GM21515 (cell line): ENCODE measurements around the gene MBD3.

Source experiments
- ATAC-seq: cut with Tn5 transposase; IDR thresholded peaks from one replicate; pipeline ENCODE4 v1.9.1; 2021; ENCODE audit not compliant: unreplicated experiment

MBD3 gene

GRCh38 chr19:1574354-1575136 is 18.1 kb downstream of the MBD3 start:
- ATAC-seq: no peak

DNA sequence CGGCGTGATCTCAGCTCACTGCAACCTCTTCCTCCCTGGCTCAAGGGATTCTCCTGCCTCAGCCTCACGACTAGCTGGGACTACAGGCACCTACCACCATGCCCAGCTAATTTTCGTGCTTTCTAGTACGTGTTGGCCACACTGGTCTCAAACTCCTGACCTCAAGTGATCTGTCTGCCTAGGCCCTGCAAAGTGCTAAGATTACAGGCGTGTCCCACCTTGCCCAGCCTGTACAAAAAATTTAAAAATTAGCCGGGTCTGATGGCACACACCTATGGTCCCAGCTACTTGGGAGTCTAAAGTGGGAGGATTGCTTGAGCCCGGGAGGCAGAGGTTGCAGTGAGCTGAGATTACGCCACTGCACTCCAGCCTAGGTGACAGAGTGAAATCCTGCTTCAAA is 19.9 kb downstream of the MBD3 start:
- no peak for ATAC-seq

DNA sequence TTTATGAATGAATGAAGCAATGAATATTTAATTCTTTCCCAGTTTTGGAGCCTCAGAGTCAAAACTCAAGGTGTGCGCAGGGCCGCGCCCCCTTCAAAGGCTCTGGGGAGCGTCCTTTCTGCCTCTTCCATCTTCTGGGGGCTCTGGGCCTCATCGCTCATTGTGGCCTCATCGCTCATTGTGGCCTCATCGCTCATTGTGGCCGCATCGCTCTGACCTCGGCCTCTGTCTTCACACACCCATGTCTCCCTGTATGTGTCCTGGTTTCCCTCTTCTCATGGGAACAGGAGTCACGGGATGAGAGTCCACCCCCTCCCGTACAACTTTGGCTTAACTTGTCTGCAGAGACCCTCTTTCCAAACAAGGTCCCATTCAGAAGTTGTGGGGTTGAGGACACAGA is 21.3 kb downstream of the MBD3 start:
- no peak for ATAC-seq

GRCh38 chr19:1570836-1571235 is 21.8 kb downstream of the MBD3 start:
- ATAC-seq: no peak

DNA sequence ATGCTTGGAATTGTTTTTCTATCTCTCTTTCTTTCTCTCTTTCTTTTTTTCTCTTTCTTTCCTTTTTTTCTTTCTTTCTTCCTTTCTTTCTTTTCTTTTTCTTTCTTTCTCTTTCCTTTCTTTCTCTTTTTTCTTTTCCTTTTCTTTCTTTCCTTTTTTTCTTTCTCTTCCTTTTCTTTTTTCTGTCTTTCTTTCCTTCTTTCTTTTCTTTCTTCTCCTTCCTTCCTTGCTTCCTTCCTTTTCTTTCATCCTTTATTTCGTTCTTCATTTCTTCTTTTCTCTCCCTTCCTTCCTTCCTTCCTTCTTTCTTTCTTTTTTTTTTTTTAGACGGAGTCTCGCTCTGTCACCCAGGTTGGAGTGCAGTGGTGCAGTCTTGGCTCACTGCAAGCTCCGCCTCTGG is 22.7 kb downstream of the MBD3 start:
- ATAC-seq: no peak

DNA sequence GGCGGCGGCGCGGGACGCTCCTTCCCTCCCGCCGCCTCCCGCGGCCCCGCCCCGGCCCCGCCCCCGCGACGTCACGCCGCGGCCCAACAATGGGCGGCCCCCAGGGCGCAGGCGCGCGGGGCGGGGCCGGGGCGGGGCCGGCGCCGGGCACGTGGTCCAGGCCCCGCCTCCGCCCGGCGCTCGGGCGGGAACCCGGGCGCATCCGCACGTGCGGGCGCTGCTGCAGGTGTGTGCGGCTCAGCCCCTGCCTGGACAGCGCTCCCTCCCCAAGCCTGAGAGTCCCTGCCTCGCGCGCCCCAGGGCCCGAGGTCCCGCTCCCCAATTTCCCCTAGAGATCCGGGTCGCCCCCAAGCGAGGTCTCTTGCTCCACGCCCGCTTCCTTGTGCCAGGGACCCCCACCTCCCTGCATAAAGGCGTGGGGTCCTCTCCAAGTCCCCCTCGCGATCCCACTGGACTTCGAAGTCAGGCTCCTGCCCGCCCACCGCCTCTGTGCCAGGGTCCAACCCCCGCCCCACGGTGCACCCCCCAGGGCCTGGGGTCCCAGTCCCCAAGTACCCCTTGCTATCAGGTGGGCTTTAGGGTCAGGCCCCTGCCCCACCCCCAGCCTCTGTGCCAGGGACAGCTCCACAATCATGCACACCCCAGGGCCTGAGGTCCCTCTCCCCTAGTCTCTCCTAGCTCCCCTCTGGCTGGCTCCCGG is 24.2 kb downstream of the MBD3 start, which contains the start of gene MEX3D:
Gene MEX3D (minus strand): TSS at position 6 of the 700 bp plus-strand sequence. CDS start 267 bp downstream, outside the sequence.
- ATAC-seq: no peak

DNA sequence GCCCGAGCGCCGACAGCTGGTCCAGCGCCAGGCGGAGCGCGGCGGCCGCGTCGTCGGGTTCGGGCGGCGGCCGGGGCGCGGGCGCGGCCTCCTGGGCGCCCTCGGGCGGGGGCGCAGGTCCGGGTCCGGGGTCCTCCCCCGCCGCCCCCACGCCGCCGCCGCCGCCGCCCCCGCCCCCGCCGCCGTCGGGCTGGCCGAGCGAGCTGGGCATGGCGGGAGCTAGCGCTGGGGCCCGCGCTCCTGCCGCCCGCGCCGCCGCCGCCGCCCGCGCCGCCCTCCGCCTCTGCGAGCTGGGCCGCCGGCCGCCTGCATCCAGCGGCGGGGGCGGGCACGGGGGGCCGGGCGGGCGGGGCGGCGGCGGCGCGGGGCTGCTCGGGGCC is 24.8 kb downstream of the MBD3 start:
- ATAC-seq: no peak

DNA sequence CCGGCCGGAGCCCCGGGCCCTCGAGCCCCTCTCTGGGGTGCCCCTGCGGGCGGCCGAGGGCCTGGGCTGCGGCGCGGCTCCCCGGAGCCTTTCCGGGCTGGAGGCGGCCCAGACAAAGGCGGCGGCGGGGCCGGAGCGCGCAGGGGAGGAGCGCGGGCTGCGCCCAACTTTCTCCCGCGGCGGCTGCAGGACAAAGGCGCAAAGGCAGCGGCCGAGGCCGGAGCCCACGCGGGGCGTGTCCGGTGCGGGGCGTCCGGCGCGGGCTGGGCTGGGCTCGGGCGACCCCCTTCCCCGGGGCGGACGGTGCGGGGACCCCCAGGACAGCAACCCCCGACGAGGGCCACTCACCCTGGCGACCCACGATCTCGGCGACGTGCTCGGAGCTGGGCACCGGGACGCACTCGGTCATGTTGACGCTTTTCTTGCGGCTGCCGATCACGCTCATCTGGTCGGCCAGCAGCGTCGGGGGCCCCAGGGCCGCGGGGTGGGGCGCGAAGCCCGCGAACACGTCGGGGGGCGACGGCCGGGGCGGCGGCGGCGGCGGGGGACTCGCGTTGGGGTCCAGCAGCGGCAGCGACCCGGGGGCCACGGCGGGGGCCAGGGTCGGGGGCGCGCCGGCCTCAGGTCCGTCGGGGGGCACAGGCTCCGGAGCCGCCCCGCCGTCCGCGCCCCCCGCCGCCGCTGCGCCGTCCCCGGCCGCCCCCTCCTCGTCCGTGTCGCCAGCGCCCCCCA is 25.4 kb downstream of the MBD3 start:
- ATAC-seq: no peak

DNA sequence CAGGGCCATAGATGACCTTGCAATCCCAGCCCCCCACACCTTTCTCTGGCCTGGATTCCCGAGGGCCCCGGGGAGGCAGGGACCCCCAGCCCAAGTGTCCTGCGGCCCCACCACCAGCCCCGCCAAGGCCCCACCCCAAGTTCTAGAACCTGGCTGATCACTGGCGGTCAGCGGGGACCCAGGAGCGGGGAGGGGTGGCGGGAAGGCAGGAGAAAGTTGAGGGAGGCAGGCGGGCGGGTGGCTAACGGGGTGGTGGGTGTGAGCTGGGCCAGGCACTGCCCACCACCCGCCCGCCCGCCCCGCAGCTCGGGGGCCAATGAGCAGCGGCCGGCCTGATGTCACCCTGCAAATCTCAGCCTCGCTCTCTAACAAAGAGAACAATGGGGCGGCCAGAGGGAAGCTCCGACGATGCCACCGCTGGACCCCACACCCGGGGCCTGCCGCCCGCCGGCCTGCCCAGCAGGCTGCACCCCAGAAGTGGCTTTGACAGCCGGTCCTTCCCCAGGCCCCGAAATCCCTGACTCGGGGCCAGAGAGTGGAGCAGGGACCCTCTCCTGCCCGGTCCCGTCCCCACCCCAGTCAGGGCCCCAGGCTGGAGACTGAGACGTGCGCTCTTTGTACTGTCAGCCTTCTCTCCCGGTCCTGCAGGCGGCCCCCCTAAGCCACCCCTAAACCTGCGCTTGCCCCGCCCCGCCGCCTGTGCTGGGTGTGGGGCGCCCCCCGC is 26.1 kb downstream of the MBD3 start:
- ATAC-seq: no peak

DNA sequence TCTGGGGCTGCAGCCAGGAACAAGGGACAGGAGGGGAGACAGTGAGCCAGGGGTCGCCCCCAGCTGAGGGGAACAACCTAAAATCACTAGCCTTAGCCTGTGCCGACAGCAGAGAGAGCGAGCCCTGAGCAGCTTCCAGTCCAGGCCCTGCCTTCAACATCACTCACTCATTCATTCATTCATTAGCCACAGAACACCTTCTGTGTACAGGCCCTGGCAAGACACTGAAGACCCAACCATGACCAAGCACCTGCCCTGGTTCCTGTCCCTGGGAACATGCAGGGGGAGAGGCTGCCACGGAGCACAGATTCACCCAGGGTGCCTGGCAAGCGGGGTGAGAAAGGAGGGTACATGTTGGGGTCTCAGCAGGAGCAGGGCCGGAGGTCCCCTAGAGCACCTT is 29.4 kb downstream of the MBD3 start:
- no peak for ATAC-seq

DNA sequence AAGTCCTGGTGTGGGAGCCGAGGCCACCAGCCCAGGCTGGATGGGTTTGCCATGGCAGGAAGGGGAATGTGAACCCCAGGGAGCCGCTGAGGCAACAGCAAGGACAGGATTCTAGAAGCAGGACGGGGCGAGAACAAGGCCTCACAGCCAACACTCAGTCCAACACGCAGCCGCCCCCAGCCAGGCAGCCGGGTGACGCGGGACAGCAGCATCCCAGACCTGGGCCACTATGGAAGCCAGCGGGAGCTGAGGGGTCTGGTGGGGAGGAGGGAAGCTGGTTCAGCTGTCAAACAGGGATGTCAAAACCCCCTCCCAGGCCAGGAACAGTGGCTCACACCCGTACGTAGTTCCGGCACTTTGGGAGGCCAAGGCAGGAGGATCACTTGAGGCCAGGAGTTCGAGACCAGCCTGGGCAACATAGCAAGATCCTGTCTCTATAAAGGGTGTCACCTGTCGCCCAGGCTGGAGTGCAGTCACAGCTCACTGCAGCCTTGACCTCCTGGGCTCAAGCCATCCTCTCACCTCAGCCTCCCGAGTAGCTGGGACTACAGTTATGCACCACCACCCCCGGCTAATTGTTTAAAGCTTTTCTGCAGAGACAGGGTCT is 31.3 kb downstream of the MBD3 start:
- ATAC-seq: no peak

DNA sequence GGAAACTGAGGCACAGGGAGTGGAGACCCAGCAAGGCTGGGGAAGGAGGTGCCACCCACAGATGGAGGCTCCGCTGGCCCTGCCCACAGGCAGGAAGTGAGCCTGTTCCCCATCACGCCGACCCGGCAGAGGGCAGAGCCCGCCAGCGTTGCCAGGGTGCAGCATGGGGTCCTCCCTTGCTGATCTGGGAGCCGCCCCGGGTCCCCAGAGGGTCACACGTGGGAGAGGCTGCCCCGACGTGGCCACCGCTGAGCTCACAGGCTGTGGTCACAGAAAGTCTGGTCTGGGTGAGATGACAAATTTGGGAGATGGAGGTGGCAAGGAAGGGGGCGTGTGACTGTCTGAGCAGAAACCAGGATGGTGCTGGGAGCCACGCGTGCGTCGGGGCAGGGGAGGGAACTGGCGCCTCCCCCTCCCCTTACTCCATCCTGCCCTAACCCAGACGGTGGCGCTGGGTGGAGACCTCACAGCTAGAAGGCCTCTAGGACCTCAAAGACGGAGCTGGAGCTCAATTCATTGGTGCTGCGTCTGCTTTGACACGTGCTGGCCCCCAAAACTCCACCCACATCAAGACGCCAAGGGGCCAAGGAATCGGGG is 32.3 kb downstream of the MBD3 start:
- ATAC-seq: no peak

GRCh38 chr19:1558552-1558951 is 34.1 kb downstream of the MBD3 start:
- no peak for ATAC-seq

GRCh38 chr19:1556390-1557070 is 36.1 kb downstream of the MBD3 start:
- no peak for ATAC-seq

GRCh38 chr19:1555487-1556389 is 36.9 kb downstream of the MBD3 start:
- ATAC-seq: no peak

DNA sequence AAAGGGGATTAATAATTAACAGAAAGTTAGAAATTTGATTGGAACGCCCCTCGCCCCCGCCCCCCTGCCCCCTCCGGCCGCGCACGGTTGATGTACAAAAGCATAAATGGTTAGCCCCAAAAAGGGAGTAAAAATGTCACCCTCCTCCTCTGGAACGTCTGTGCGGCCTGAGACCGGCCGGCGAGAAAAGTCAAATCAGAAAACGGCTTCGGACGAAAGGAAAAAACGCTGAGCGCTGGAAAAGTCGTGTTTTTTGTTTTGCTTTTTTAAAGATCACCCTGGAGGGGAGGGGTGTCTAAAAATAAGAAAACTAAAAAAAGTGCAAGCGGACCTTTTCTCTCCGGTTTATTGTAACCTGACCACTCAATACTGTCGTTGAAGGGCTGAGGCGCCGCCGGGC is 37.7 kb downstream of the MBD3 start:
- no peak for ATAC-seq

DNA sequence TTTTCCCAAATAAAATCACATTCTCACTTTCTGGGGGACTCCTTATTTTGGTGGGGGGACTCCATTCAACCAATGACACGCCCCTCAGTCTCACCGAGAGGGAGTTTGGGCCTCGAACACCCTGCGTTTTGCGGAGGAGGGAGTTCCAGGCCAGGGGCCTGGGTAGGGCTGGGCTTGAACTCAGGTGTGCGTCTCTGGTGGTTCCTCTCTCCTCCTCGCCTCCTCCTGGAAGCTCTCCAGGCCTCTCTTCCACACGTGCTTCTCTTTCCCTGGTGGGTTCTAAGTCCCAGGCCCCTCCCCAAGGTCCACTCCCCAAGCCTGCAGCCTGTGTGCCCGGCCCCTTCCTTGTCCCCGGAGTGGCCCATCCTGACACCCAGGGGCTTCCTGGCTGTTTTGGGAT is 39.2 kb downstream of the MBD3 start:
- no peak for ATAC-seq

DNA sequence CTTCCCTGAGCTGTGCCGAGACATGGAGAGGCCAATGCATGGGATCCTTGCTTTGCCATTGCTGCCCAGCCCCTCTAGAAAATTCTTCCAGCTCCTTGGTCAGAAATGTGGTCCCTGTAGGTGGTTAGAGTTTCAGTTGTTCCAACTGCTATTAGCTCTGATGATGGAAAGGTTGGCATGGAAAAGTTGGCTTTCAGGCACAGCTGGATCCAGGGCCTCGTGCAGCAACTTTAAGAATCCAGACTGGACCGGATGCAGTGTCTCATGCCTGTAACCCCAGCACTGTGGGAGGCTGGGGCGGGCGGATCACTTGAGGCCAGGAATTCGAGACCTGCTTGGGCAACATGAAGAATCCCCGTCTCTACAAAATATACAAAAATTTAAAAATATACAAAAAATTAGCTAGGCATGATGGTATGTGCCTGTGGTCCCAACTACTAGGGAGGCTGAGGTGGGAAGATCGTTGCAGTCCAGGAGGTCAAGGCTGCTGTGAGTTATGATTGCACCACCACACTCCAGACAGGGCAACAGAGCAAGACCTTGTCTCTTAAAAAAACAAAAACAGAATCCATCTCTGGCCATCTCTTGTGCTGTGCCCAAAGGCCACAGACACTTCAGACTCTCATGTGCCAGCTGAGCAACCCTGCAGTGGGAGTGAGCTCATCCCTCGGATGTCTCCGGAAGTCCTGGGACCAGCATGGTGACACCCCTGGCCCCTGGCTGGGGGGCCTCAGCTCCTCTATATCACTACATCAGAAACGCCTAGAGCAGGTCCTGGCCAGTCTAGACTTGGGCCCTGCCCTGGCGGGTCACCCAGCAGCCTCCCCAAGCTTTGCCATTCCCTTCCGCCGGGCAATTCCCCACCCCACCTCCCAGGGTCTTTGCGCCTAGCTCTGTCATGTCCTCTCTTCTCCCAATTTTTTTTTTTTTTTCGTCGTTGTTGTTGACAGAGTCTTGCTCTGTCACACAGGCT is 41.3 kb downstream of the MBD3 start:
- ATAC-seq: no peak
